Kidney capillary endothelial cell (primary cell): Measurements from ENCODE around the gene POLD4.
"Not testable (repeated sequence)": the region's sequence is repeated elsewhere in the genome, so short reads cannot be mapped to it uniquely, and the experiment has no call there.

ENCODE experiments used
- DNase-seq: peaks from one replicate; pipeline ENCODE4 v3.0.0-alpha.2; 2018; ENCODE audit warnings: low spot score

The POLD4 gene

DNA sequence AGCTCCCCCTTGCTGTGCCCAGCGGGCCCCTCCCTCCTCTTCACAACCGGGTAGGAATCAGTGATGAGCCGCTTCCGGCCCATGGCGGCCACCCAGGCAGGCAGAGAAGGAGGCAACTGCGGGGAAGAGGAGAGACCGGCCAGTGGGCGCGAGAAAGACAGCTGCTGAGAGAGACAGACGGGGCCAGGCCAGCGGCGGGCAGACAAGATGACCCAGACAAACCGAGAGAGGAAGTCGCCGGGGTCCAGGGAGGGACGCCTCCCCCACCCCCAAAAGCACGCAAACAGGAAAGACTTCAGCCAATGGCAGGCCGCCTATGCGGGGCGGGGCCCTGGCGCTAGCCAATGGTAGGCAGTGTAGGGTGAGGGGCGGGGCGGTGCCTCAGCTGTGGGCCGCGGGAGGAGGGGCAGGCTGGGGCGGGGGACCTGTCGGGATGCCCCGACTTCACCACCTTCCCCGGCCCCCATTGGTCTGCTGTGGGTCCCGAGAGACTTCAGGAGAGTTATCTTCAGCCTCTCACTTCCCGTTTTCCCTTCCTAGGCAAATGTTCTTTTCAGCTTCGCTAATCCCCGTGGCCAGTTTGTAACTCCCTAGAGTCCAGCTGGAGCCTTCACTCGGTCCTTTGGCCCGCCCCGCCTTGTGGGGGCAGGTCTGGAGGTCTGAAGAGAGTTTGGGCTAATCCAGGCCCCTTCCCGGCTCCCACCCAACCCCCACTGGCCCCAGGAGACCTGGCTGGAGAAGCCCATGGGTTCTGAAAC lies at the start of gene POLD4:
Gene POLD4 (minus strand): TSS at position 230 of the 758 bp plus-strand sequence. CDS start 147 bp downstream, at position 83.
- peak; percentile 97 for DNase-seq

GRCh38 chr11:67403085-67403484 lies 49.7 kb upstream of the POLD4 start:
- not testable (repeated sequence) for DNase-seq

DNA sequence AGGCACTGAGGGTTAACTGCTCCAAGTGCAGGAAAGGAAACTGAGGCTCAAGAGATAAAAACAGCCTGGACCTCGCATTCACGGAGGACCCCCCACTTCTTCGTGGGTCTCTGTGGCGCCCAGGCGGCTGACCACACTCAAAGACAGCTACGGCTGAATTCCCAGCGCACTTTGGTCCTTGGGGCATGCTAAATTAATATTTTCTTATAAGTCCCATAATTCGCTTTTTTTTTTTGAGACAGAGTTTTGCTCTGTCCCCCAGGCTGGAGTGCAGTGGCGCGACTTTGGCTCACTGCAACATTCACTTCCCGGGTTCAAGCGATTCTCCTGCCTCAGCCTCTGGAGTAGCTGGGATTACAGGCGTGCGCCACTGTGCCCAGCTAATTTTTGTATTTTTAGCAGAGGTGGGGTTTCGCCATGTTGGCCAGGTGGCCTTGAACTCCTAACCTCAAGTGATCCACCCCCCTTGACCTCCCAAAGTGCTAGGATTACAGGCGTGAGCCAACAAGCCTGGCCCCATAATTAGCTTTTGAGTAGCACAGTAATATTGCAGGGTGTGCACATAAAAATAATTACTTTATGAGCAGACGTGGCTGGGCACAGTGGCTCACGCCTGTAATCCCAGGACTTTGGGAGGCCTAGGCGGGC lies 49.0 kb upstream of the POLD4 start:
- not testable (repeated sequence) for DNase-seq

GRCh38 chr11:67401495-67402191 lies 48.3 kb upstream of the POLD4 start, which contains the start of gene PPP1CA:
Gene PPP1CA, minus strand, starts transcription at chr11:67401858. Its CDS starts 76 bp downstream, at chr11:67401782.
- peak; percentile 86 for DNase-seq

- DNase-seq: no peak
Measured at GRCh38 chr11:67400942-67401494, 47.7 kb upstream of the POLD4 start.

DNA sequence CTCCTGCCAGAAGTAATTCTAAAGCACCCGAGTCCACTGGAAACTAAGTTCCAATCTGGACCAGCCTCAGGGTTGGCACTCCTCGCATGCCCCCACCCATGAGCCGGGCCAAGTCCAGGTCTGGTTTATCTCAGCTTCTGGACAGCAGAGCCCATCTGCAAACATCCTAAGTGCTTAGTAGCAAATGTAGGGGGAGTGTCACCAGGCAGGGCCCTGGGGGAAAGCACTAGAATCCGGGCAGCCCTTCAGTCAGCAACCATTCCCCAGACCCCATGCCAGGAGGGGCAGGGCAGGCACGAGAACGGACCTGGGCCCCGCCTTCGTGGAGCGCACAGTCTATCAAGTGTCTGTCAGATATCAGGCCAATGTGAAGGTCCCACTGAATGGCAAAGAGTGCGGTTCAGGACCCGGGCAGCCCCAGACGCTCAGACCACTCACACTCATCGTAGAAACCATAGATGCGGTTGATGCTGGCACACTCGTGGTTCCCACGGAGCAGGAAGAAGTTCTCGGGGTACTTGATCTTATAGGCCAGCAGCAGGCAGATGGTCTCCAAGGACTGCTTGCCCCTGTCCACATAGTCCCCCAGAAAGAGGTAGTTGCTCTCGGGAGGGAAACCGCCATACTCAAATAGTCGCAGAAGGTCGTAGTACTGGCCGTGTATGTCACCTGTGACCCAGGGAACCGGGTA lies 47.0 kb upstream of the POLD4 start:
- no peak for DNase-seq

DNA sequence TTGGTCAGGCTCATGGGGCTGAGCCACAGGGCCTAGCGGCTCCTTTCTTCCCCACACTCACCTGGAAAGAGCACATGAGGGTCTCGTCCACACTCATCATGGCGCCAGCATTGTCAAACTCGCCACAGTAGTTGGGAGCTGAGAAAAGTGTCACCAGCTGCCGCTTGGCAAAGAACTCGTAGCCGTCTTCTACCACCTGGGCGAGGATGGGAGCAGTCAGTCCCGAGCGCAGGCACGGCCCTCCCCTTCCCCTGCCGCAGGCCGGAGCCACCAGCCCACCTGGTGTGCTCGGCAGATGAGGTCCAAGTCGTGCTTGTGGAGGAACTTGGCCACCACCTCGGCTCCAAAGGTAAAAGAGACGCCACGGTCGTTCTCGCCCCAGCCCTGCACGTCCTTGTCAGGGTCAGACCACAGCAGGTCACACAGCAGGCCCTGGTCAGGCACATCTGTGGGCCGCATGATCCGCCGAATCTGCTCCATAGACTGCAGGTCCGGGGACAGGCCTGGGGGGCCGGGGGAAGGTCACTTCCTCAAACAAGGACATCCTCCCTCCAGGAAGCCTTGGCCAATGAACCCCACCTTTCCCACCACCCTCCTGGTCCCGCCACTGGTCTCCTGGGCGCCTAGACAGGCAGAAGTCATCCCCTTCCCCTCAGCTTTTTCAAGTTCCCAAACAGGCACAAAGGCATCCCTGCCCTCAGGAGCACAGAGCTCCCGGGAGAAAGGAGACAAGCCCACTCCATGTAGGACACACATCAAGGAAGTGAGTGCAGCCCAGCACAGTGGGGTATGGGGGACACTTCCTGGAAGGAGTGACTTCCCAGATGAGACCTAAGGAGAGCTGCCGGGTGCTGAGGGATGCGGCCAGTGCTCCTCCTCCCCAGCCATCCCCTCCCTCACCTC lies 45.6 kb upstream of the POLD4 start:
- DNase-seq: no peak

- no peak for DNase-seq
Measured at GRCh38 chr11:67397986-67398660, 44.8 kb upstream of the POLD4 start.

- no peak for DNase-seq
Measured at GRCh38 chr11:67397536-67397935, 44.2 kb upstream of the POLD4 start.

DNA sequence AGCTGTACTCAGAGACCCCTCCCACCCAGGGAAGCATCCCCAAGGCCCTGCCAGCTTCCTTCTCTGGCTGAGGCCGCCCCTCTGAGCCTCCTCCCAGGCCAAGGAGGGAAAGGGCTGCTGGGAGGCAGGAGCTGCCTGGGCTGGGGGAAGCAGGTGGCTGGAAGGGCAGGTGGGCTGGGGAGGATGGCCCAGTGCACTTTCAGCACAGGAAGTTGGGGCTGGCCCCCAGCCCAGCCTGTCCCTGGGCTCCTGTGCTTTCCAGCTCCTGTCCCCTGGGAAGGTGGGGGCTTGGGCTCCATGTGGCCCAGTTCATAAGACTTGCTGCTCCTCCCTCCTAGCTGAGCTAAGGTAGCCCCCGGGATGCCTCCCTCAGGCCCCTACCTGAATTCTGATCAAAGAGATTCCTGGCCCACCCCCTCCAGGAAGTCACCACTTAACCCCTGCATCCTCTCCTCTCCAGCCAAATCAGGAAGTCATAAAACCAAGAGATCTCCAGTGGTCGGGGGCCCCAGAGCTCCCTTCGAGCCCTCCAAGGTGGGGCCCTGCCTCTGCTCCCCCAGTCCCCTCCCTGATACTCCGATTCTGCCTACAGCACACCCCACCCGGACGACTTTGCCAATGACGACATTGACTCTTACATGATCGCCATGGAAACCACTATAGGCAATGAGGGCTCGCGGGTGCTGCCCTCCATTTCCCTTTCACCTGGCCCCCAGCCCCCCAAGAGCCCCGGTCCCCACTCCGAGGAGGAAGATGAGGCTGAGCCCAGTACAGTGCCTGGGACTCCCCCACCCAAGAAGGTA lies 43.4 kb upstream of the POLD4 start:
- no peak for DNase-seq

DNA sequence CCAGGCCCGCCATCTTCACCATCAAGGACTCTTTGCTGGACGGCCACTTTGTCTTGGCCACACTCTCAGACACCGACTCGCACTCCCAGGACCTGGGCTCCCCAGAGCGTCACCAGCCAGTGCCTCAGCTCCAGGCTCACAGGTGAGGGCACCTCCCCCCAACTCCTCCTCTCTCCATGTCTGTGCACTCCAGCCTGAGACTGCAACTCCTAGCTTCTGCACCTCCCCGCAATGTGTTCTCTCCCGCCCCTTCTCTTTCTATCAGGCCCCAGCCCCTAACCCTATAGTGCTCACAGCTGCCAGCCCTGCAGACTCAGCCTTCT lies 42.9 kb upstream of the POLD4 start:
- DNase-seq: no peak

GRCh38 chr11:67395555-67396258 lies 42.4 kb upstream of the POLD4 start:
- no peak for DNase-seq

DNA sequence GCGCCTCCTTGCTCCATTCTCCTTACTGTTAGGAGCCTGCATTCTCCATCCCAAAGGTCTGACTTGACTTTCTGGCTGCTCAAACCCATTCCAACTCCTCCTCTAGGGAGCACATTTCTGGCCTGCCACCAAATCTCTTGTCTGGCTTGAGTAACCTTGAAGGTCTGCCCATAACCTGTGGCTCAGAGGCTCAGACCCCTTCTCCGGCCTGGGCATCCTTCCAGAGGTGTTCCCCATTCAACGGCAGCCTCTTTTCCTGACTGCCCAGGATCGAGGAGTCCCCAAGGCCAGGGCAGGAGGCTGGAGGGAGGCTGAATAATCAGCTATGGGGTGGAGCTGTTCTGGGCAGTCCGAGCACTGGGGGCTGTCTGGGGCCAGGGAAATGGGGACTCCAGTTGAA lies 40.6 kb upstream of the POLD4 start:
- no peak for DNase-seq

DNA sequence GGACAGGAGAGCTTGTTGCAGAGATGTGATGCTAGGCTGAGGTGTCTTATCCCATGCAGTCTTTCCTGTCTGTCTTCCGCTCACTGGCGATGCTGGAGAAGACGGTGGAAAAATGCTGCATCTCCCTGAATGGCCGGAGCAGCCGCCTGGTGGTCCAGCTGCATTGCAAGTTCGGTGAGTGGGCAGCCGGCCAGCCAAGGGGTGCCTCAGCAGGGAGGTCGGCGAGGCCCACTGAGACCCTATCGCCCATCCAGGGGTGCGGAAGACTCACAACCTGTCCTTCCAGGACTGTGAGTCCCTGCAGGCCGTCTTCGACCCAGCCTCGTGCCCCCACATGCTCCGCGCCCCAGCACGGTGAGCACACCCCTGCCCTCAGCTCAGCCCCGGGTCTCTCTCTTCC lies 40.1 kb upstream of the POLD4 start:
- no peak for DNase-seq

- DNase-seq: no peak
Measured at GRCh38 chr11:67392183-67392715, 38.9 kb upstream of the POLD4 start.

DNA sequence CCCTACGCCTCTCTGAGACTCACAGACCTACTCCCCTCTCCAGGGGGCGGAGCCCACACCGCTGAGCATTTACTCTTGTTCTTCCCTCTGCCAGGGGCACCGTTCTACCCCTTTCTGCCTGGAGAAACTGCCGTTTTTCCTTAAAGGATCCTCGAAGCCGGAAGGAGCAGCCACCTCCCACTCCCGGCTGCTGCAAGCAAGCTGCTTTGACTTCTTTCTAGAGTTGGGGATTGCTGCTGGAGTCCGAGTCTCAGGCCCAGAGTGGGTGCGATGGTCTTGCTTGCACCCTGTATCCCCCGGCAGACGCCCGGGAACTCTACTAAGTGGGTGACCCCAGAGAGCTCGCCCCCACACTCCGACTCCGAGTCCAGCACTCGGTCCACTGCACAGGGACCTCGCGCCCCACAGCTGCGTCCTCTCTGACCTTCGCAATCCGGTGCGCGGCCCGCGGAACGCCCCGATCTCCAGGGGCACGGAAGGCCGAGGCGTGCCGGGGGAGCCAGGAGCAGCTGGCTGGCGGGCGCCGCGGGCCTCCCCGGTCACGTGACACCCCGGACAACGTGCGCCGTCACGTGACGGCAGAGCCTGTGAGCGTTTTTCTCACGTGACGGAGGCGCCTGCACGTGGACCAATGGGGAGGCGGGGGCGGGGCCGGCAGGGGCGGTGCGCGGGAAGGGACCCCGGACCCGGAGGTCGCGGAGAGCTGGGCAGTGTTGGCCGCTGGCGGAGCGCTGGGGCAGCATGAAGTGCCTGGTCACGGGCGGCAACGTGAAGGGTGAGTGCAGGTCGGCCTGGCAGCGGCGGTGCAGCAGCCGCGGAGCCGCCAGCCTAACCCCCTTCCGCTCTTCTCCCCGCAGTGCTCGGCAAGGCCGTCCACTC lies 38.2 kb upstream of the POLD4 start, which contains the start of gene RAD9A:
Gene RAD9A (plus strand): TSS at position 683 of the 879 bp plus-strand sequence. CDS start 59 bp downstream, at position 742.
- peak; percentile 90 for DNase-seq

DNA sequence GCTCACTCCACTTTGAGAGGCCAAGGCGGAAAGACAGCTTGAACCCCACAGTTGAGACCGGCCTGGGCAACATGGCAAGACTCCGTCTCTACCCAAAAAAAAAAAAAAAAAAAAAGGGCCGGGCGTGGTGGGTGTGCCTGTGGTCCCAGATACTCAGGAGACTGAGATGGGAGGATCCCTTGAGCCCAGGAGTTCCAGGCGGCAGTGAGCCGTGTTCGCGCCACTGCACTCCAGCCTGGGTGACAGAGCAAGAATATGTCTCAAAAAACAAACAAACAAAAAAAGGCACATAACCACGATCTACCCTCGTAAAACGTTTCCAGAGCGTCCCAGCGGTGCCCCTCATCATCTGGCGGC lies 37.6 kb upstream of the POLD4 start:
- DNase-seq: no peak

DNA sequence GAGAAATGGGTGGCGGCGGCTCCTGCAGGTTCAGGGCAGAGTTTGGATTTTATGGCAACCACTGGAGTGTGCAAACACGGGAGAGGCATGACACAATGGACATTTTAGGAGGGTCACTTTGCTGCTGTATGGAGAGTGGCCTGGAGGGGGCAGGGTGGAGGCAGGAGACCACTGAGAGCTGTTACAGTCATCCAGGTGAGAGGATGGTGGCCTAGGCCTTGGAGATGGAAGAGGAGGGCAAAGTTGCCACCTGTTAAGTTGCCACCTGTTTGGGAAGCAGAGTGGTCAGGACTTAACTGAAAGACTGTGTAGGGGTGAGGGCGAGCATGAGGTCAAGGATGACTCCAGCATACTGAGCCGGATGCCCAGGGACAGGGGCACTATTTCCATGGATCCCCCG lies 36.1 kb upstream of the POLD4 start:
- DNase-seq: no peak
